ENCODE measurements around the gene ZNF783.
A peak's percentile ranks its signal among the peaks of the same experiment; 100 is the strongest.
"Not testable (repeated sequence)": the region's sequence is repeated elsewhere in the genome, so short reads cannot be mapped to it uniquely, and the experiment has no call there.

ZNF783 gene

GRCh38 chr7:149261829-149262617, at the start of gene ZNF783:
Gene ZNF783, plus strand, starts transcription at chr7:149262196. Its CDS starts 138 bp downstream, at chr7:149262334.
- DNase-seq = peak; percentile 92

DNA sequence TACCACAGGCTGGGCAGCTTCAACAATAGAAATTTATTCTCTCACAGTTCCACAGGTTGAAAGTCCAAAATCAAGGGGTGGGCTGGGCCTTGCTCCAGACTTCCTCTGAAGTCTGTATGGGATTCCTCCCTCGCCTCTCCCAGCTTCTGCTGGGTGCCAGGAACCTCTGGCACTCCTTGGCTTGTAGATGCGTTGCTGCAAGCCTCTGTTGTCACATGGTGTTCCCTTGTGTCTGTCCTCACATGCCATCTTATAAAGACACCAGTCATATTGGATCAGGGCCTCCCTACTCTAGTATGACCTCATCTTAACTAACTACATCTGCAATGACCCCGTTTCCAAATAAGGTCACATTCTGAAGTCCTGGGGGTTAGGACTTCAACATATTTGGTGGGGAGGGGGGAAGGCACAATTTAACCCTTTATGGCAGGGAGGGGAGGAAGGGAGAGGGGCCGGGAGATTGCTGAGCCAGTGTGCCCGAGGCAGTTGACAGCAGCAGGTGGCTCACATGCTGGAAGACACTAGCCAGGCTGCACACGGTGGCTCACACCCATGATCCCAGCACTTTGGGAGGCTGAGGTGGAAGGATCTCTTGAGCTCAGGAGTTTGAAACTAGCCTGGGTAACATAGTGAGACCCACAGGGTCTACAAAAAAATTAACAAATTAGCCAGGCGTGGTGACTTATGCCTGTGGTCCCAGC, 47.8 kb upstream of the ZNF783 start:
- no peak for DNase-seq

DNA sequence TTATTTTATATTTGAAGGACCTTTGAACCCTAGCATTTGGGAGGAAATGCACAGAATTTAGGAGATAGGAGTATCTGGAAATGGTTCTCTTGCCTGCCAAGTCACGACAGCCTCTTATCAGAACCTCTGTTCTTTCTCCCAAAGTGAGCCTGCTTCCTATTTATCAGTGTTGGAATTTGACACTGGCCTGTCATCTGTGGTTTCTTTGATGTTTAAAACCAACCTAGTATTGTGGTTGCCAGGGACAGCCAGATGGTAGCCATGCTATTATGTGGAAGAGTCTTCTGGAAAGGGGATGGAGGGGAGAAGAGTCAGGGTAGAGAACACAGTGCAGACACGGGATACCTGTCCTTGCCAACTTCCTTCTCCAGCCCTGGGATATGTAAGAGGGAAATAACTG, 45.6 kb upstream of the ZNF783 start:
- no peak for DNase-seq

- DNase-seq = no peak
Measured at GRCh38 chr7:149217570-149217969, 44.4 kb upstream of the ZNF783 start.

DNA sequence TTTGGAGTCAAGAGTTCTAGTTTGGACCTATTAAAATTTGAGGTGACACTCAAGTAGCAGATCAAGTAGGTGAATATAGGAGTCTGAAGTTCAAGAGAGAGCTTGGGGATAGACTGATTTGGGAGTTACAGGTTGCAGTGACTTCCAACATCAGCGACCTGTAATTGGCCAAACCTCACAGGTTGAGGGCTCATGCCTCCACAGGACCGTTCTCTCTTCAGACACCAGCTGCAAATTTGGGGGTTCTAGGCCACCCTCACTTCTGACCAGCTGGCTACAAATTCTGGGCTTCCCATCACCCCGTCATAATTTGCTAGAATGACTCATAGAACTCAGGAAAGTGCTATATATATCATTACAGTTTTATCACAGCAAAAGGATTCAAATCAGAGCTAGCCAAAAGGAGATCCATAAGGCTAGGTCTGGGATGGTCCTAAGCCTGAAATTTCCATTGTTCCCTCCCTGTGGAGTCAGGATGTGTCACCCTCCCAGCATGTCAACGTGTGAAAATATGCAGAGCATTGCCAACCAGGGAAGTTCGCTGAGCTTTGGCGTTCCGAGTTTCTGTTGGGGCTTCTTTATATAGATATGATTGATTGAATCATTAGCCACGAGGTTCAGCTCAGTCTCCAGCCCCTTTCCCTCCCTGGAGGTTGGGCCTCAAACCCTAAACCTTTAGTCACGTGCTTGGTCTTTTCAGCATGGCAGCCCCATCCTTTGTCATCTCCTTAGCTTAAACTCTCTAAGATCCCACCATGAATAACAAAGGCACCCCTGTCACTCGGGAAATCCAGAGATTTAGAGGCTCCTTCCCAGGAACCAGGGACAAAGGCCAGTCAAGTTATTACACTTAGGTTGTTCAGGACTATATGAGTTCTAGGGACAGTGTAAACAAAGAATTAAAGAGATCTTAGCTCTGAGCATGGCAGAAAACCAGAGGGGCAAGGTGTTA, 43.3 kb upstream of the ZNF783 start:
- DNase-seq = no peak

- no peak for DNase-seq
Measured at GRCh38 chr7:149220534-149220933, 41.5 kb upstream of the ZNF783 start.

- no peak for DNase-seq
Measured at GRCh38 chr7:149223176-149223575, 38.8 kb upstream of the ZNF783 start.

- DNase-seq = no peak
Measured at GRCh38 chr7:149223761-149224160, 38.2 kb upstream of the ZNF783 start.

DNA sequence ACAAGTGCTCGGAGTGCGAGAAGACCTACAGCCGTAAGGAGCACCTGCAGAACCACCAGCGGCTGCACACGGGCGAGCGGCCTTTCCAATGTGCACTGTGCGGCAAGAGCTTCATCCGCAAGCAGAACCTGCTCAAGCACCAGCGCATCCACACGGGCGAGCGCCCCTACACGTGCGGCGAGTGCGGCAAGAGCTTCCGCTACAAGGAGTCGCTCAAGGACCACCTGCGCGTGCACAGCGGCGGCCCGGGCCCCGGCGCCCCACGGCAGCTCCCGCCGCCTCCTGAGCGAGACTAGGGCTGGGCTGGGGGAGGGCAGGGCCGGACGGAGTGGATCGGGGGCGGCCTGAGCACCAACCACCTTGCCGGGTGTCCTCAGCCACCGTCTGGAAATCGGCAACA, 37.6 kb upstream of the ZNF783 start:
- no peak for DNase-seq

DNA sequence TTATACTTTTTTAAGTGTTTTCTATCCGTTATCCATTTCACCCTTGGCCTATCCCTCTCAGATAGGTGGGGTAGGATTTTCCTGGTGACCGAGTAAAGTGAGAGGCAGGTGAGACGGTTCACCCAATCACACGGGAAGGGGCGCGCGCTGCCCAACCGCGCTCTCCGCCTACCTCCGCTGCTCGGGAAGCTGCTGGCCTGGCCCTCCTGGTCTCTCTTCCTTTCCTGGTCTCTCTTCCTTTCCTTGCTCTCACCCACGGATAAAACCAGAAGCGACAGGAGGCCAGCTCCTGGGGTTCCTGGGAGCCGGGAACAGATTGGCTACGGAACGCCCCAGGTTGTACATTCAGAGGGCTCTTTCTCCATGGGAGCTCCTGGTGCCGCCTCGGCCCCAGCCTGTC, 36.9 kb upstream of the ZNF783 start:
- no peak for DNase-seq

GRCh38 chr7:149225656-149226055, 36.3 kb upstream of the ZNF783 start:
- no peak for DNase-seq

GRCh38 chr7:149226366-149226765, 35.6 kb upstream of the ZNF783 start:
- DNase-seq = not testable (repeated sequence)

DNA sequence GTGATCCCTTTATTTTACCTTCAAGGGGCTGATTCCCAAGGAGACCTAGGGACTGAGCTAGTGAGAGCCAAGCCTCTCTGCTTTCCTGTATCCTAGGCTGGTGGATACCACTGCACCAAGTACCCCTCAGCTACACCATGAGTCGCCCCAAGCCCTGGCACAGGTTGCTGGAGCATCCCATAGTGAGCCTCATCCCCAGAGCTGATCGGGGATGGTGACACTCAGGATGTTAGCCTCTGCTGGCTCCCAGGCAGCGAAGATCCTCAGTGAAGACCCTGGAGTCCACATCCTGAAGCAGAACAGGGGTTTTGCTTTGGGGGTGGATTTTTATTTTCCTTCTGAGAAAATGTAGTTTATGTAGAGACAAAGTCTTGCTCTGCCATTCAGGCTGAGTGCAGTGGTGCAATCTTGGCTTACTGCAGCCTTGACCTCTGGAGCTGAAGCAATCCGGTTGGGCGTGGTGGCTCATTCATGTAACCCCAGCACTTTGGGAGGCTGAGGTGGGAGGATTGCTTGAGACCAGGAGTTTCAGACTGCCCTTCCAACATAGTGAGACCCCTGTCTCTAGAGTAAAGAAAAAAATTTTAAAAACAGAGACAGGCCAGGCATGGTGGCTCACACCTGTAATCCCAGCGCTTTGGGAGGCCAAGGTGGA, 35.0 kb upstream of the ZNF783 start:
- no peak for DNase-seq

- DNase-seq = no peak
Measured at GRCh38 chr7:149228831-149229471, 33.0 kb upstream of the ZNF783 start.

DNA sequence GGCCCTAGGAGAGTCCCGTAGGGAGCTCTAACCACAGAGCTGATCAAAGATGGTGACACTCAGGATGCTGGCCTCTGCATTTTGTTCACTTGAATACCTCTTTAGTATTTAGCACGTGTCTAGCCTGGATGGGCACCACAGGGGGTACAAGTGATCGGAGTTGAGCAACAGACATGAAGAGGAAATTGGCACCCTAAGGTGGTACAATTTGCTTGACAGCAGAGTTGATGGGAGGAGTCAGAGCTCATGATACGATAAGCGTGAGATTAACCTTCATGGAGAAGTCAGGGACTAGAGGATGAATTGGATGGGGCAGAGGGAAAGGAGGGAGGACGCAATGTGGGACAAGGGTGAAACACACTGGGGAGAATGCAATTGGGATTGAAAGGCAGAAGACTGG, 32.5 kb upstream of the ZNF783 start:
- no peak for DNase-seq

- DNase-seq = no peak
Measured at GRCh38 chr7:149232362-149232761, 29.6 kb upstream of the ZNF783 start.

DNA sequence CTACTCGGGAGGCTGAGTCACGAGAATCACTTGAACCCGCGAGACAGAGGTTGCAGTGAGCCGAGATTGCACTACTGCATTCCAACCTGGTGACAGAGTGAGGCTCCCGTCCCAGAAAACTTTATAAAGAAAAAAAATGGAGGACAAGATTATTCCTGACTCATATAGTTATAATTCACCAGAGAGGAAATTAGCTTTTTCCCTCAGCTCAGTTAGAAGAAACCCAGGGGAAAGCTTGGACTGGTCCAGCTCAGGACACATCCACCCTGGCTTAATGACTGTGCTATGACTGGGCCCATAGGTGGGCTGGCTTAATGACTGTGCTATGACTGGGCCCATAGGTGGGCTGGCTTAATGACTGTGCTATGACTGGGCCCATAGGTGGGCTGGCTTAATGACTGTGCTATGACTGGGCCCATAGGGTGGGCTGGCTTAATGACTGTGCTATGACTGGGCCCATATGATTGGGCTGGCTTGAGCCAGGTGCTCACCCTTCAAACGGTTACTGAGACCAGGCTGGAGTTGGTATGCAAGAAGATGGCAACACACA, 28.3 kb upstream of the ZNF783 start:
- DNase-seq = not testable (repeated sequence)

DNA sequence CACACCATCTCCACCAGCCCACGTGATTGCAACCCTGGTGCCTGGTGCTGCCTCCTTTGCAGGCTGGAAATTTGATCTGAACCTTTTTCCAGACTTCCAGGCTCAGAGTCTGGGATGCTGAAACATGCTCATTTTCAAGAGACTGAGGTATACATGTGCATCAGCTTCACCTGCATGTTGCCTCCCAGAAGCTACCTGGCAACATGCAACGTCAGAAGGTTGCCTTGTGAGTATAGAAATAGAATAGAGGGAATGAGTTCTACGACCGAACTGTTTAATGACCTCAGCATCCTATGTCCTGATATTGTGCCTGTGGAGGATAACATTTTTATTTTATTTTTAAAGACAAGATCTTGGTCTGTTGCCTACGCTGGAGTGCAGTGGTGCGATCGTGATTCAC, 24.5 kb upstream of the ZNF783 start:
- DNase-seq = no peak

DNA sequence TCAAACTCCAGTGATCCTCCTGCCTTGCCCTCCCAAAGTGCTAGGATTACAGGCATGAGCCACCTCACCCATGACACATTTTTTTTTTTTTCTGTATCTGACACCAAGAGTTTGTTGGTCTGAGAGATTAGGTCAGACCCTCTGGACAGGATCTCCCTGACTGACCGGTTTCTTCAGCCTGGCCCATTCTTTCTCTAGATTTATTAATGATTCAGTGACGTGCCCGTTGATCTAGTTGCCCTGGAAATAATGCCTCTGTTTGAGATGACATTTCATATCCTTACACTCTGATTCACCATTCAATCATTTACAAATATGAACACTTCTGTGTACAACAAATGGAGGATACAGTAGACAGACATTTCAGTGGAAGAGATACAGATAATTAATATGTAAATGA, 23.9 kb upstream of the ZNF783 start:
- no peak for DNase-seq

GRCh38 chr7:149239345-149240143, 22.5 kb upstream of the ZNF783 start, which contains the start of gene ZNF212:
Gene ZNF212, plus strand, starts transcription at chr7:149239651. Its CDS starts 128 bp downstream, at chr7:149239779.
- DNase-seq = peak; percentile 91

DNA sequence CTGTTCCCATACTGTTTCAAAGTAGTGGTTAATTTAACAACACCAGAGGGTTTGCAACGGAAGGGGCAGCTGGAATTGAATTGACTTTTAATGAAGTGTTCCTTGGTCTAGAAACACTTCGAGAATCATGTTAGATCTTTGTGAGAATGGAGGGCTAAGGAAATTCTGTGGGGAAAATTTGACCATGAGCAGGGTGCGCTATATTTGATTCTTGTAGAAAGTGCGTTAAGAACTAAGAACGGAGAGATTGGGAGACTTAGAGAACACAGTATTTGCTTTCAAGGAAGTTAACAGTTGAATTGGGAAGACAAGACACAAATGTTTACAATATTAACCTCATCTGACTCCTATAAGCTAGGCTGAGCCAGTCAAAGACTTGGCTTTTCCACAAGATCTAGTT, 21.4 kb upstream of the ZNF783 start:
- no peak for DNase-seq
